Adrenal gland (tissue), 12 donors: Measurements from ENCODE around the gene FAM107A. TPM values are rescaled to one million over a fixed set of nuclear protein-coding genes. Genes with fewer than 3 reads are reported as not detected.

Experiments
- DNase-seq, 7 donors: peaks; one replicate each; pipeline ENCODE4 v3.0.0-alpha.2; 2019 to 2020
- H3K27ac ChIP-seq, 5 donors: fragments of 200-600 bp; sonication (generic) in 4 of 5; 1 replicate in 3 of 5; 2 replicates in 2 of 5; pipeline versions ENCODE4 v1.5.1 to v1.8.0; 2016 to 2020; ENCODE audit warnings: mild to moderate bottlenecking in 1 of 5
- H3K27me3 ChIP-seq: fragments of 200-600 bp; 2 replicates; pipeline ENCODE4 v1.8.0; 2021
- H3K36me3 ChIP-seq, 2 donors: fragments of 200-600 bp; replicated peaks in 1 of 2; 1 replicate in 1 of 2; 2 replicates in 1 of 2; pipeline versions ENCODE4 v1.5.1 to v1.8.0; 2018 to 2022
- H3K4me1 ChIP-seq, 2 donors: fragments of 200-600 bp; replicated peaks in 1 of 2; 1 replicate in 1 of 2; 2 replicates in 1 of 2; pipeline versions ENCODE4 v1.5.1 to v1.8.0; 2018 to 2021
- H3K4me3 ChIP-seq, 4 donors: fragments of 200-600 bp; sonication (generic) in 3 of 4; one replicate each; pipeline ENCODE4 v1.5.1; 2016 to 2018
- H3K9me3 ChIP-seq, 3 donors: fragments of 200-600 bp; sonication (generic) in 1 of 3; replicated peaks in 1 of 3; 1 replicate in 2 of 3; 2 replicates in 1 of 3; pipeline versions ENCODE4 v1.5.1 to v1.8.0; 2016 to 2021
- POLR2A ChIP-seq, 2 donors: fragments of 450-650 bp; IDR thresholded peaks; one replicate each; pipeline ENCODE4 v1.6.1; 2017; ENCODE audit warnings: antibody characterized with exemption in 2 of 2, mild to moderate bottlenecking in 2 of 2, moderate library complexity in 1 of 2
- WGBS, 4 donors: extraction: QIAGEN DNeasy Blood & Tissue Kit in 2 of 4; methylation state at CpG; one replicate each; pipeline versions ENCODE4 v1.1.5 to v1.1.7; 2013 to 2017; 5-methylcytosine and 5-hydroxymethylcytosine counted together
- intact Hi-C, 2 donors: fragments of 100-400 bp; cut with DNase I; formaldehyde crosslinking; loops; one replicate each; pipeline versions ENCODE4 v1.14.1 to v1.15.0; 2022 to 2023
- polyA plus RNA-seq, 3 donors: library from polyadenylated mRNA; stranded (reverse); fragments of 200-250 nt in 2 of 3; fragments of 350-450 nt in 1 of 3; fragmentation: Illumina TruSeq in 1 of 3; extraction: RNeasy Lipid Tissue Mini Kit (QIAGEN cat#74804) in 1 of 3; gene quantifications; one replicate each; pipeline ENCODE4 v1.2.3, GENCODE V29; 2013 to 2014
- total RNA-seq, 9 donors: library from RNA; depleted of rRNA in 4 of 9; stranded (reverse); fragments of >200 nt in 4 of 9; fragments of 120-200 nt in 1 of 9; fragmentation: NEBNext Ultra II Directional in 1 of 9; extraction: Animal tissue kit (Norgen Biotek cat#: 25700) in 1 of 9; gene quantifications; one replicate each; pipeline versions ENCODE4 v1.1.0 to v1.2.4, GENCODE V29; 2013 to 2023
- TF ChIP-seq, protein P1 (sequence below), 6 experiments: fragments of 450-650 bp in 4 of 6; fragments of 200-600 bp in 2 of 6; sonication (generic) in 1 of 6; IDR thresholded peaks; 1 replicate in 5 of 6; 2 replicates in 1 of 6; pipeline versions ENCODE4 v1.5.1 to v1.8.0; 2016 to 2021; ENCODE audit warnings: antibody characterized with exemption in 6 of 6, mild to moderate bottlenecking in 2 of 6, moderate library complexity in 1 of 6
- donor health status: healthy with polysubstance abuse.
- donor health status: Bipolar disorder and iron deficiency.
- donor health status: DM: yes; HTN: yes; CAD: no.
- donor health status: DM: no; HTN: no; CAD: no.
- donor health status: DM: no; HTN: no; CAD: no.
- donor health status: DM: yes; HTN: yes; CAD: no.

Gene FAM107A
- total and polyA plus RNA-seq, 12 donors = 1.2 to 12.5 (median 5.8) TPM

DNA sequence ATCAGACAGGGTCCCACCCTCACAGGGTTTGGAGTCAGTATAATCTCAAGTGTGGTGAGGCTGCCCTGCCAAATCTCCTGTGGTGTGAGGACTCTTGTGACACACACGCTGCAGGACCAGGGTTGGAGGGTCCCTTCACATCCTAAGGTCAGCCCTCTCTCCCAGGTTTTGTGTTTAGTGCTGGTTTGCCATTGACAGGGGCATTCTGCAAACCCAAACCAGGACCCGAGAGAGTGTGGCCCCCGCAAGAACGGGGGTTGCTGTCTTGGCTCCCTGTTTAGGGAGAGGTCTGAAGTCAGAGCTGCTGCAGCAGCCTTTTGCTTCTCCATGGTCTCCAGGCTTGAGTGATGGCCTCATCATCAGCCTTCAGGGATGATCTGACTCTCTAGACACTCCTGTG lies 14.7 kb downstream of the FAM107A start:
- TF ChIP-seq, protein P1, sequence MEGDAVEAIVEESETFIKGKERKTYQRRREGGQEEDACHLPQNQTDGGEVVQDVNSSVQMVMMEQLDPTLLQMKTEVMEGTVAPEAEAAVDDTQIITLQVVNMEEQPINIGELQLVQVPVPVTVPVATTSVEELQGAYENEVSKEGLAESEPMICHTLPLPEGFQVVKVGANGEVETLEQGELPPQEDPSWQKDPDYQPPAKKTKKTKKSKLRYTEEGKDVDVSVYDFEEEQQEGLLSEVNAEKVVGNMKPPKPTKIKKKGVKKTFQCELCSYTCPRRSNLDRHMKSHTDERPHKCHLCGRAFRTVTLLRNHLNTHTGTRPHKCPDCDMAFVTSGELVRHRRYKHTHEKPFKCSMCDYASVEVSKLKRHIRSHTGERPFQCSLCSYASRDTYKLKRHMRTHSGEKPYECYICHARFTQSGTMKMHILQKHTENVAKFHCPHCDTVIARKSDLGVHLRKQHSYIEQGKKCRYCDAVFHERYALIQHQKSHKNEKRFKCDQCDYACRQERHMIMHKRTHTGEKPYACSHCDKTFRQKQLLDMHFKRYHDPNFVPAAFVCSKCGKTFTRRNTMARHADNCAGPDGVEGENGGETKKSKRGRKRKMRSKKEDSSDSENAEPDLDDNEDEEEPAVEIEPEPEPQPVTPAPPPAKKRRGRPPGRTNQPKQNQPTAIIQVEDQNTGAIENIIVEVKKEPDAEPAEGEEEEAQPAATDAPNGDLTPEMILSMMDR (IDR thresholded peaks at IDR 0.05) = no peak
- TF ChIP-seq POLR2A (IDR thresholded peaks at IDR 0.05) = no peak
- no peaks in the 10 kb centered on the region for H3K27me3 ChIP-seq
- H3K4me3 ChIP-seq = no peak overlapping the region
- H3K27ac ChIP-seq = no peak overlapping the region
- H3K4me1 ChIP-seq = no peaks in the 10 kb centered on the region
- peak in 1 of 7 donors; percentile 10 for DNase-seq
- intact Hi-C loops = no loop called here
- WGBS, 4 donors = 80 to 100% (median 89%) methylated on average over 3 to 4 of the region's 4 CpGs
- H3K36me3 ChIP-seq = no peaks in the 10 kb centered on the region
- no peaks in the 10 kb centered on the region for H3K9me3 ChIP-seq

DNA sequence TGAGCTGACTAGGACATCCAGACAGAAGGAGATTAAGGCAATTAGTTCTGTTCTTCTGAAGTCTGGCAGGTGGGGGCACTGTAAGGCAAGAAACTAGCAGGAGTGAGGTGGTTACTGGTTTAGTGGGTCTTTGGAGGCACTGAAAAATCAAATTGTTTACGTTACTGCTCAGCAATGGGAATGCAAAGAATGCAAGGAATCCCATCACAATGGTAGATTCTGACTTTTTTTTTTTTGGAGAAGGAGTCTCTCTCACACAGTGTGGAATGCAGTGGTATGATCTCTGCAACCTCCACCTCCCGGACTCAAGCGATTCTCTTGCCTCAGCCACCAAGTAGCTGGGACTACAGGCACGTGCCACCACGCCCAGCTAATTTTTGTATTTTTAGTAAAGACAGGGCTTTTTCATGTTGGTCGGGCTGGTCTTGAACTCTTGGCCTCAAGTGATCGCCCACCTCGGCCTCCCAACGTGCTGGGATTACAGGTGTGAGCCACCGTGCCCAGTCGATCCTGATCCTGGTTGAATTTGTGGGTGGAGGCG lies 16.4 kb downstream of the FAM107A start:
- Histone ChIP-seq H3K9me3 (no peaks in the 10 kb centered on the region), H3K36me3 (no peaks in the 10 kb centered on the region), H3K27ac (no peak overlapping the region), H3K4me1 (no peaks in the 10 kb centered on the region), H3K27me3 (no peaks in the 10 kb centered on the region), H3K4me3 (no peak overlapping the region)
- 74 to 87% (median 80%) methylated on average over 12 of the region's 12 CpGs for WGBS, 4 donors
- DNase-seq = no peak
- TF ChIP-seq POLR2A (IDR thresholded peaks at IDR 0.05) = no peak
- TF ChIP-seq, protein P1 (IDR thresholded peaks at IDR 0.05) = peak in 2 of 6 experiments; percentile 6 to 11
- intact Hi-C loops = no loop called here

DNA sequence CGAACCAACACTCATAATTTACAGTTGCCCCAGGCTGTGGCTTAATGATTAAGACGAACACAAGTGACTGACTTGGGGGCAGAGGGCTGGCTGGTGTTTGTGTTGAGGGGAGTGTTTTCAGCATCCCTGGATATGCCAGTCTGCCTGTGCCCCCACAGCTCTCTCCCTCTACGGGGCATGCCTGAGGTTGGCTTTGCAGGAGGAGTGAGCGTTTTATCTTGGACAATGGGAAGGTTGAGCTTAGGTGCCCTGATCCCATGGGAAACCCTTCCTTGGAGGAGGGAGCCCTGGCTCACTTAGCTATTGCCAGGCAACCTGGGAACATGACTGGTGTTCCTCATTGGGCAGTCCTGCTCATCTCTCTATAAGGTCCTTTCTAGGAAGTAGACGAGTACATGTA lies 17.6 kb downstream of the FAM107A start:
- 83 to 94% (median 89%) methylated on average over 5 of the region's 5 CpGs for WGBS, 4 donors
- intact Hi-C loops = no loop called here
- Histone ChIP-seq H3K4me3 (no peak overlapping the region), H3K9me3 (no peaks in the 10 kb centered on the region), H3K4me1 (no peaks in the 10 kb centered on the region), H3K27ac (no peak overlapping the region), H3K36me3 (no peaks in the 10 kb centered on the region), H3K27me3 (no peaks in the 10 kb centered on the region)
- no peak for DNase-seq
- TF ChIP-seq, protein P1 (IDR thresholded peaks at IDR 0.05) = no peak
- TF ChIP-seq POLR2A (IDR thresholded peaks at IDR 0.05) = no peak

DNA sequence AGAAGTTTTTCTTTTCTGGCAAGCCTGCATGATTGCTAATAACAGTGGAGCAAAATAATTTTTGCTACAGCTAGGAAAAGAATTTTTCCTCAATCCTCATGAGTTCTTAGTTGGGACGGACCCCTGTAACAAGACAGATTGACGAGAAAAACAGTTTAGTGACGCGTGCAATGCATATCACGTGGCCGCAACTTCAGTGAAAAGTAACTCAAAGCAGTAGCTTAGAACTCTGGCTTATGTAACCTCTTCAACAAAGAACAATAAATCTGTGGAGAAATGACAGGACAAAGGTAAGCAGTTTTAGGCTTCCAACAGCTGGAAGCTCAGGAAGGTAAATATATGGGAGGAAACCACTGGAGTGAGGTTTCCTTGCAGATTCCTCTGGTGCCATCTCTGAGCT lies 19.7 kb downstream of the FAM107A start:
- TF ChIP-seq, protein P1 (IDR thresholded peaks at IDR 0.05) = no peak
- H3K9me3 ChIP-seq = no peaks in the 10 kb centered on the region
- WGBS, 4 donors = 88 to 93% (median 92%) methylated on average over 6 of the region's 6 CpGs
- H3K27me3 ChIP-seq = no peaks in the 10 kb centered on the region
- intact Hi-C loops = no loop called here
- no peaks in the 10 kb centered on the region for H3K4me1 ChIP-seq
- no peaks in the 10 kb centered on the region for H3K36me3 ChIP-seq
- H3K27ac ChIP-seq = no peak overlapping the region
- DNase-seq = no peak
- H3K4me3 ChIP-seq = no peak overlapping the region
